ENCODE data around the gene CLCN4.

DNA sequence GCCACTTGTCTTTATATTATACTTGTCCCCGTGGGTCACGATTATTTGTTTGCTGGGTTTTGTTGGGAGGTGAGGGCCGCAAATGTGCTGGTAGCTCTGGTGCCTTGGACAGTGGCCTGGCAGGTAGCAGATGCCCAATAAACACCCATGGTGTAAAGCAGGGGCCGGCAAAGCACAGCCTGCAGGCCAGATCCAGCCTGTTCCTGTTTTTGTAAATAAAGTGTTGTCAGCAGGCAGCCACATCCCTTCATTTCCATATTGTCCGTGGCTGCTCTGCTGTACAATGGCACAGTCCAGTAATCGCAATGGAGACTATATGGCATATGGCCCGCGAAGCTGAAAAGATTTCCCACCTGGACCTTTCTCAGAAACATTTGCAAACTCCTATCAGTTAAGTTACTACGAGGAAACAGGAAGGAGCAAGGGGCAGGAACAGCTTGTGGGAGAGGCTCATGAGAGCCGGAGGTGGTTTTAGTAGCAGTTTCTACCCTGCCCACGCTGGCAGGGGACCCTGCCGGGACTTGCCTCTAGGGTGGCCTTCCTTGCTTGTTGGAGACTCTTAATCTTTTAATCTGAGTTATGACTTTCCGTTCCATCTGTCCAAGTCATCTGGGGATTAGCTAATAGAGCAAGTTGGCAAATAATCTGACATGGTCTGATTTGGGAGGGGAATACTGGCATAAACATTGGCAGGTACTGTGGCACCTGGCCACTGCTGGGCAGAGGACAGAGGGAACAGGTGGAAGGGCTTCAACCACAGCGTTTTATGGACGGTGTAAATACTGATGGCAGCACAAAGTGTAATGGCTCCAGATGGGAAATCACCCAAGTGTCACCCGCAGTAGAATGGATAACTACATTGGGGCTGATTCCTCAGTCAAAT lies 19.6 kb downstream of the CLCN4 start:
- TF ChIP-seq POLR2A (IDR thresholded peaks at IDR 0.05; ENCODE audit: low read depth, low read length) (no peak), POLR2AphosphoS5 (IDR thresholded peaks at IDR 0.05; ENCODE audit: low read depth, low read length) (no peak), TAF1 (IDR thresholded peaks at IDR 0.05; ENCODE audit: low read depth, low read length) (no peak), SPI1 (IDR thresholded peaks at IDR 0.05; ENCODE audit: low read depth, low read length) (peak; percentile 47), PAX5 (IDR thresholded peaks at IDR 0.05; ENCODE audit: insufficient read depth, low read length, severe bottlenecking) (no peak)
